ENCODE measurements around the gene PPP2R3B. TPM values are rescaled to one million over a fixed set of nuclear protein-coding genes. Genes with fewer than 3 reads are reported as not detected.

Gene PPP2R3B
- total RNA-seq, 2 donors from 2014 or later = 72.5 to 98.7 TPM

DNA sequence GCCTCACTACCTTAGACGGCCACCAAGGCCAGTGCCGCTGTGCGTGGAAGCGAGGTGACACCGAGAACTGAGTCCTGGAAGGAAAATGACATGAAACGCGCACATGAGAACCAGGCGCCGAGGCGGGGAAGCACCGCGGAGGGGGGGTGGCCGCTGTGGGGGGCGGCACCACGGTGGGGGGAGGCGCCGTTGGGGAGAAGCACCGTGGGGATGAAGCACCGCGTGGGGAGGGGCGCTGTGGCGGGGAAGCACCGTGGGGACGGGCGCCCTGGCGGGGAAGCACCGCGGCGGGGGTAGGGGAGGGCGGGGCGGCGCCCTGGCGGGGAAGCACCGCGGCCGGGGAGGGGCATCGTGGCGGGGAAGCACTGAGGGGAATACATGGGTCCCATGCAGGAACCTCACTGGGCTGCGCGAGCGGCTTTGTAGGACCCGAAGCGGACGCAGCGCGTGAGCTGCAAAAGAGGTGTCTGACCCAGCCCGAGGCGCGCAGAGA is 28.0 kb downstream of the PPP2R3B start:
- H3K4me1 ChIP-seq (ENCODE audit: control insufficient read depth, insufficient read depth, low read length) = no peaks in the 10 kb centered on the region
- Mint-ChIP-seq H3K36me3 (ENCODE audit: low read depth) (peaks cover 73% of the 10 kb centered on the region), H3K4me1 (no peaks in the 10 kb centered on the region), H3K9me3 (peaks cover 10% of the 10 kb centered on the region), H3K4me3 (no peak overlapping the region), H3K27me3 (ENCODE audit: insufficient read depth) (no peaks in the 10 kb centered on the region), H3K27ac (no peak overlapping the region)
- no peak overlapping the region for H3K27ac ChIP-seq (ENCODE audit: low read depth, low read length)
- peaks cover 35% of the 10 kb centered on the region for H3K36me3 ChIP-seq (ENCODE audit: control insufficient read depth, insufficient read depth, low read length)
- TF ChIP-seq, protein P1, sequence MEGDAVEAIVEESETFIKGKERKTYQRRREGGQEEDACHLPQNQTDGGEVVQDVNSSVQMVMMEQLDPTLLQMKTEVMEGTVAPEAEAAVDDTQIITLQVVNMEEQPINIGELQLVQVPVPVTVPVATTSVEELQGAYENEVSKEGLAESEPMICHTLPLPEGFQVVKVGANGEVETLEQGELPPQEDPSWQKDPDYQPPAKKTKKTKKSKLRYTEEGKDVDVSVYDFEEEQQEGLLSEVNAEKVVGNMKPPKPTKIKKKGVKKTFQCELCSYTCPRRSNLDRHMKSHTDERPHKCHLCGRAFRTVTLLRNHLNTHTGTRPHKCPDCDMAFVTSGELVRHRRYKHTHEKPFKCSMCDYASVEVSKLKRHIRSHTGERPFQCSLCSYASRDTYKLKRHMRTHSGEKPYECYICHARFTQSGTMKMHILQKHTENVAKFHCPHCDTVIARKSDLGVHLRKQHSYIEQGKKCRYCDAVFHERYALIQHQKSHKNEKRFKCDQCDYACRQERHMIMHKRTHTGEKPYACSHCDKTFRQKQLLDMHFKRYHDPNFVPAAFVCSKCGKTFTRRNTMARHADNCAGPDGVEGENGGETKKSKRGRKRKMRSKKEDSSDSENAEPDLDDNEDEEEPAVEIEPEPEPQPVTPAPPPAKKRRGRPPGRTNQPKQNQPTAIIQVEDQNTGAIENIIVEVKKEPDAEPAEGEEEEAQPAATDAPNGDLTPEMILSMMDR (conservative IDR thresholded peaks at IDR 0.05) = no peak
- DNase-seq = no peak
- no peak overlapping the region for H3K4me3 ChIP-seq (ENCODE audit: low read length)
- H3K9ac ChIP-seq (ENCODE audit: extremely low read depth, low read length, poor library complexity, severe bottlenecking) = no peak overlapping the region
- 96 to 98% methylated on average over 19 to 45 of the region's 49 CpGs for WGBS, 2 experiments (ENCODE audit: insufficient coverage in 1 of 2, insufficient read length in 1 of 2)
- H3K27me3 ChIP-seq (ENCODE audit: control insufficient read depth, insufficient read depth, low read length, poor library complexity, severe bottlenecking) = no peaks in the 10 kb centered on the region
- peaks cover 17% of the 10 kb centered on the region for H3K9me3 ChIP-seq (ENCODE audit: control insufficient read depth, low read length)

DNA sequence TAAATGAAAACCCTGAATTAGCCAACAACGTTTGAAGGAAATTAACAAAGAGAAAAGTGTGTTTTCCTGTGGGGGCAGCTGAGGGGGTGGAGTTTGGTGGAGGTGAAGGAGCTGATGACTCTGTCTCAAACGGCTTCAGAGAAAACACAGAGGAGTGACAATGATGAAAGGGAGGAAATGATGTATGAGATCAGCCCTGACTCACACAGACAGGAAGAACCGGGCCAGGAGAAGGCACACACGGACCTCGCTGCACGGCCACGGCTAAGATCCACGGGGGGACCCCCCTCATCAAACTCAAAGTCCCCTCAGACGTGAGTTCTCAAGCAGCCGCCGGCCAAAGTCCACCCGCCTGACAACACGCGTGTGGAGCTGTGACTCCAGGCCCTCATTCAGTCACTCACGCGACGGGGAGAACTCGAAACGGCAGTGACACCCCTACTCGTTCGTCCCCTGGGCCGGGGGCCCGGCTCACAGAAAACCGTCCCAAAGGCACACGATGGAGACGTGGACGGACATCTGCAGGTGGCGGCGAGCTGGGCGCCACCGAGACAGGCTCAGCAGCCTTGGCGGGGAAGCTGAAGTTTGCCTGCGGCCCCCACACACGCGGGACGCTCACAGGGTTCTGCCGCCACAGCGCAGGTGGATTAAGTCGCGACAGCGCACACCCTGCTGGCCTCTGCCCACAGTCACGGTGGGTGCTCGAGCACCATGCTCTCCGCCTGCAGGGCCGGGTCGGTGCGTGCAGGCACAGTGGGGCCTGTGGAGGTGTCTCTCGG is 28.8 kb downstream of the PPP2R3B start:
- peaks cover 17% of the 10 kb centered on the region for H3K9me3 ChIP-seq (ENCODE audit: control insufficient read depth, low read length)
- Mint-ChIP-seq H3K9me3 (peaks cover 10% of the 10 kb centered on the region), H3K27ac (no peak overlapping the region), H3K4me3 (no peak overlapping the region), H3K36me3 (ENCODE audit: low read depth) (peaks cover 69% of the 10 kb centered on the region), H3K27me3 (ENCODE audit: insufficient read depth) (no peaks in the 10 kb centered on the region), H3K4me1 (no peaks in the 10 kb centered on the region)
- no peak overlapping the region for H3K4me3 ChIP-seq (ENCODE audit: low read length)
- TF ChIP-seq, protein P1 (conservative IDR thresholded peaks at IDR 0.05) = no peak
- no peaks in the 10 kb centered on the region for H3K27me3 ChIP-seq (ENCODE audit: control insufficient read depth, insufficient read depth, low read length, poor library complexity, severe bottlenecking)
- H3K4me1 ChIP-seq (ENCODE audit: control insufficient read depth, insufficient read depth, low read length) = no peaks in the 10 kb centered on the region
- WGBS, 2 experiments (ENCODE audit: insufficient coverage in 1 of 2, insufficient read length in 1 of 2) = 94% methylated on average over 33 to 48 of the region's 48 CpGs
- DNase-seq = no peak
- H3K9ac ChIP-seq (ENCODE audit: extremely low read depth, low read length, poor library complexity, severe bottlenecking) = no peak overlapping the region
- H3K36me3 ChIP-seq (ENCODE audit: control insufficient read depth, insufficient read depth, low read length) = peaks cover 34% of the 10 kb centered on the region
- H3K27ac ChIP-seq (ENCODE audit: low read depth, low read length) = no peak overlapping the region

DNA sequence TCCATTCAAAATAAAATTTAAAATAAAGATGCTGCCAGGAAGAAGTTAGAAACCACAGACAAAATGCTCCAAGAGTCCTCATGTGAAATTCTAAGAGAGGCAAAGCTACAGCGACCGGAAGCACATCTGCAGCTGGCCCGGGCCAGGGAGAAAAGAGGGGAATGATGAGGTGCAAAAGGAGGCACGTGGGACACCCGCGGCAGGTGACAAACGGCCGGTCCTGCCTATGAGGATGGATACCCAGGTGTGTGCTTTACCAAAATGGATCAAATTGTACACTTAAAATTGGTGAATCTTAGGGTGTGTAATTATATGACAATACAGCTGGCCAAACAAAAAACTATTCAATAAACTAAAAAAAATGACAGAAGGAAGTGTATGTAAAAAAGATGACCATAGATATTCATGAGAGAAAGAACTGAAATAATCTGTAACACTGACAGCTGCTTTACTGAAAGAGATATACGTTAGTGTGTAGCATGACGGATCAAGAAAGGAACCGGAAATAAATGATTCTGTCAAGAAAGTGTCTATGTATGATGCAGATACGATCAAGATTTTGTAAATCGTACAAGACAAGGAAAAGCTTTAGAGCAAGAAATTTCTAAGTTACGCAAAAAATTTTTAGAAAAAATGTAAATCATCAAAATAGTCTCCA is 29.5 kb downstream of the PPP2R3B start:
- peaks cover 34% of the 10 kb centered on the region for H3K36me3 ChIP-seq (ENCODE audit: control insufficient read depth, insufficient read depth, low read length)
- peaks cover 10% of the 10 kb centered on the region for H3K9me3 Mint-ChIP-seq
- WGBS, 2 experiments (ENCODE audit: insufficient coverage in 1 of 2, insufficient read length in 1 of 2) = 96% methylated on average over 8 to 14 of the region's 14 CpGs
- DNase-seq = no peak
- no peaks in the 10 kb centered on the region for H3K4me1 Mint-ChIP-seq
- no peak overlapping the region for H3K4me3 Mint-ChIP-seq
- no peak overlapping the region for H3K9ac ChIP-seq (ENCODE audit: extremely low read depth, low read length, poor library complexity, severe bottlenecking)
- TF ChIP-seq, protein P1 (conservative IDR thresholded peaks at IDR 0.05) = no peak
- H3K9me3 ChIP-seq (ENCODE audit: control insufficient read depth, low read length) = peaks cover 17% of the 10 kb centered on the region
- H3K4me1 ChIP-seq (ENCODE audit: control insufficient read depth, insufficient read depth, low read length) = no peaks in the 10 kb centered on the region
- H3K36me3 Mint-ChIP-seq (ENCODE audit: low read depth) = peaks cover 71% of the 10 kb centered on the region
- H3K27me3 Mint-ChIP-seq (ENCODE audit: insufficient read depth) = no peaks in the 10 kb centered on the region
- H3K27ac ChIP-seq (ENCODE audit: low read depth, low read length) = no peak overlapping the region
- no peaks in the 10 kb centered on the region for H3K27me3 ChIP-seq (ENCODE audit: control insufficient read depth, insufficient read depth, low read length, poor library complexity, severe bottlenecking)
- H3K27ac Mint-ChIP-seq = no peak overlapping the region
- H3K4me3 ChIP-seq (ENCODE audit: low read length) = no peak overlapping the region
